ENCODE measurements around the gene CMIP.

CMIP gene

GRCh38 chr16:81478876-81479511 lies 34.4 kb downstream of the CMIP start:
- no peak for DNase-seq (ENCODE audit: low read depth, low spot score)

GRCh38 chr16:81480606-81481206 lies 36.1 kb downstream of the CMIP start:
- no peak for DNase-seq (ENCODE audit: low read depth, low spot score)

GRCh38 chr16:81481207-81481821 lies 36.7 kb downstream of the CMIP start:
- no peak for DNase-seq (ENCODE audit: low read depth, low spot score)

- no peak for DNase-seq (ENCODE audit: low read depth, low spot score)
Observed at GRCh38 chr16:81482329-81483063, 37.9 kb downstream of the CMIP start.

GRCh38 chr16:81483064-81483969 lies 38.7 kb downstream of the CMIP start:
- no peak for DNase-seq (ENCODE audit: low read depth, low spot score)

- no peak for DNase-seq (ENCODE audit: low read depth, low spot score)
Observed at GRCh38 chr16:81483970-81484595, 39.5 kb downstream of the CMIP start.

- no peak for DNase-seq (ENCODE audit: low read depth, low spot score)
Observed at GRCh38 chr16:81484908-81485624, 40.5 kb downstream of the CMIP start.

GRCh38 chr16:81485824-81486539 lies 41.4 kb downstream of the CMIP start:
- DNase-seq (ENCODE audit: low read depth, low spot score), result no peak

- DNase-seq (ENCODE audit: low read depth, low spot score), result peak; percentile 89
Observed at GRCh38 chr16:81486540-81487061, 42.0 kb downstream of the CMIP start.

GRCh38 chr16:81487301-81487720 lies 42.7 kb downstream of the CMIP start:
- peak; percentile 85 for DNase-seq (ENCODE audit: low read depth, low spot score)

- no peak for DNase-seq (ENCODE audit: low read depth, low spot score)
Observed at GRCh38 chr16:81488687-81489411, 44.2 kb downstream of the CMIP start.

- DNase-seq (ENCODE audit: low read depth, low spot score), result no peak
Observed at GRCh38 chr16:81489547-81490267, 45.1 kb downstream of the CMIP start.

GRCh38 chr16:81491541-81492188 lies 47.1 kb downstream of the CMIP start:
- DNase-seq (ENCODE audit: low read depth, low spot score), result peak; percentile 43

GRCh38 chr16:81492311-81492761 lies 47.7 kb downstream of the CMIP start:
- peak; percentile 50 for DNase-seq (ENCODE audit: low read depth, low spot score)

GRCh38 chr16:81492965-81493754 lies 48.6 kb downstream of the CMIP start:
- DNase-seq (ENCODE audit: low read depth, low spot score), result no peak

GRCh38 chr16:81493755-81494433 lies 49.3 kb downstream of the CMIP start:
- DNase-seq (ENCODE audit: low read depth, low spot score), result peak; percentile 87

Measured in astrocyte of the hippocampus (primary cell).